GM12878 (cell line): ENCODE data around the gene SCN8A.

Source experiments
- BCLAF1 ChIP-seq: fragments of 450-650 bp; IDR thresholded peaks from 2 replicates; pipeline ENCODE4 v1.6.1; 2017; ENCODE audit warnings: antibody characterized with exemption, mild to moderate bottlenecking, moderate library complexity
- CHD2 ChIP-seq: IDR thresholded peaks from 2 replicates; pipeline ENCODE4 v1.6.1; 2011; ENCODE audit warnings: low read depth, low read length, improper control_type of control experiment, borderline replicate concordance
- CTCF ChIP-seq, 3 experiments: IDR thresholded peaks in 2 of 3; conservative IDR thresholded peaks in 1 of 3; 2 replicates each; pipeline ENCODE4 v1.5.1; 2011; ENCODE audit warnings: low read depth in 3 of 3, low read length in 3 of 3, mild to moderate bottlenecking in 3 of 3, control low read depth in 2 of 3, moderate library complexity in 2 of 3, inconsistent platforms in 1 of 3, mixed read lengths in 1 of 3; ENCODE audit not compliant: control insufficient read depth in 2 of 3, insufficient read depth in 1 of 3; ENCODE audit errors: extremely low read depth in 1 of 3
- JUND ChIP-seq: IDR thresholded peaks from 2 replicates; pipeline ENCODE4 v1.6.1; 2012; ENCODE audit warnings: low read depth, mild to moderate bottlenecking, low read length, improper control_type of control experiment, moderate library complexity
- POLR2AphosphoS5 ChIP-seq: IDR thresholded peaks from 2 replicates; pipeline ENCODE4 v1.6.1; 2011; ENCODE audit warnings: mild to moderate bottlenecking, low read length, inconsistent platforms
- RCOR1 ChIP-seq: conservative IDR thresholded peaks from 2 replicates; pipeline ENCODE4 v1.6.1; 2012; ENCODE audit warnings: low read depth, low read length, improper control_type of control experiment
- TCF7 ChIP-seq: IDR thresholded peaks from 2 replicates; pipeline ENCODE4 v1.6.1; 2014; ENCODE audit warnings: antibody characterized with exemption, borderline replicate concordance

- TF ChIP-seq BCLAF1 = no peak
- TF ChIP-seq RCOR1 = no peak
- TF ChIP-seq CHD2 = no peak
- TF ChIP-seq POLR2AphosphoS5 = no peak
- no peak for TF ChIP-seq CTCF (IDR thresholded peaks at IDR 0.05 in 2 of 3, conservative IDR thresholded peaks at IDR 0.05 in 1 of 3; ENCODE audit: control insufficient read depth in 2 of 3, extremely low read depth in 1 of 3, insufficient read depth in 1 of 3, low read depth in 3 of 3, low read length in 3 of 3)
- no peak for TF ChIP-seq TCF7
- TF ChIP-seq JUND = no peak
Observed at GRCh38 chr12:51806896-51807295, 215.9 kb downstream of the SCN8A start.
